ENCODE data around the gene ZSCAN22. TPM values are rescaled to one million over a fixed set of nuclear protein-coding genes. Genes with fewer than 3 reads are reported as not detected.

ZSCAN22 gene
- 1 to 10 TPM; 3.0 to 4.3 (median 3.6) TPM for total RNA-seq

DNA sequence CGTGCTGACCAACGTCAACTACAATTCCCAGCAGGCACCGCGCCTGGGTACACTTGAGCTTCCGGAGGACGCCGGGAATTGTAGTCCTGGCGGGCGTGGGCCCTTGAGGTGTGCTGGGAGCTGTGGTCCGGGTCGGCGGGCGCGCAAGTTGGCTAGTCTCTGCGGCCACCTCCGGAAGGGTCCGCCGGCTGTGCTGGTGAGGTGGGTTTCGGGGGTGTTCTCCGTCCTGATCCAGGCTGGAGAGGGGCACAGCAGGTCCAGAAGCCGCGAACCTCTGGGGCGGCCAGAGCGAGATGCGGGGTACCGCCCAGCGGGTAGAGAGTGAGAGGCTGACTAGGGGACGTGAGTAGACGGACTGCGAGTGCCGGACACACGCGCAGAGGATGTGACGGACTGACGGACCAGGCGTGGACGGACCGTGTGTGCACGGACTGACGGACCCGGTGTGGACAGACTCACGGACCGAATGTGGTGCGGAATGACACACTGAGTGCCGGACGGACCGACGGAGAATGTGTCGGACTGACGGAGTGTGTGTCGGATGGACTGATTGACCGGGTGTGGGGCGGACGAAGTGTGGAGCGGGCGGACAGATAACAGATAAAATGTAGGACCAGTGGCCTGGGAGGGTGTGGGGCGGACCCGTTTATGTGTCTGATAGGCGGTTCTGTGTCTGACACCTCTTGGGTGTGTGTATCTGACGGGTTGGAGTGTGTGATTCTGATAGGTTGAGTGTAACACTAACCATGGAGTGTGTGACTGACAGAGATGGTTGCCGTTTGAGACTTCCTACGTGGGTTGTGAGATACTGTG is at the start of gene ZSCAN22:
ZSCAN22 (plus strand) TSS at position 81 of the 813 bp plus-strand sequence. CDS start 7,809 bp downstream, outside the sequence.
- peak; percentile 88 to 90 for ATAC-seq

DNA sequence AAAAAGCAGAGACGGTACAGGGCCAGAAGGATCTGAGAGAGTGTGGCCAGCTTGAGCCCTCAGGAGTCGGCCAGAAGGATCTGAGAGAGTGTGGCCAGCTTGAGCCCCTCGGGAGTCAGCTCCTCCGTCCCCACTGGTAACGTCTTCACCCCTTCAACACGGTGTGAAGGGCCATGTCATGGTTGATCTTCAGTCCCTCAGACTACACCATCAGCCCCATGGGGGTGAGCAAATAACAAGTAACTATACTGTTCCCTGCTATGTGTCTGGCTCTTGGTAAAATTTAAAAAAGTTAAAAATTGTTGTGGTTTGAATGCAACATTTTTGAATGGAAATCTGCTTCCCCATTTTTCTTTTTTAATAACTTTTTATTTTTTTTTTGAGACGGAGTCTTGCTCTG is 49.6 kb upstream of the ZSCAN22 start:
- Mint-ChIP-seq H3K4me3 (peak overlapping the region; percentile 94), H3K4me1 (ENCODE audit: low read depth) (peaks cover 43% of the 10 kb centered on the region), H3K36me3 (ENCODE audit: insufficient read depth) (peaks cover 23% of the 10 kb centered on the region), H3K9me3 (peaks cover 11% of the 10 kb centered on the region), H3K27me3 (ENCODE audit: low read depth) (no peaks in the 10 kb centered on the region)
- ATAC-seq (no peak), DNase-seq (no peak)

More for the DNA sequence above, at the start of gene ZSCAN22:
- H3K4me3 Mint-ChIP-seq, result no peak within 1 kb of the TSS
- DNase-seq, result peak; percentile 81
- H3K36me3 Mint-ChIP-seq (ENCODE audit: insufficient read depth), result peaks cover 4% of the 10 kb centered on the region
- H3K9me3 Mint-ChIP-seq, result no peaks in the 10 kb centered on the region
- H3K4me1 Mint-ChIP-seq (ENCODE audit: low read depth), result peaks cover 1% of the 10 kb centered on the region
- H3K27me3 Mint-ChIP-seq (ENCODE audit: low read depth), result no peaks in the 10 kb centered on the region

DNA sequence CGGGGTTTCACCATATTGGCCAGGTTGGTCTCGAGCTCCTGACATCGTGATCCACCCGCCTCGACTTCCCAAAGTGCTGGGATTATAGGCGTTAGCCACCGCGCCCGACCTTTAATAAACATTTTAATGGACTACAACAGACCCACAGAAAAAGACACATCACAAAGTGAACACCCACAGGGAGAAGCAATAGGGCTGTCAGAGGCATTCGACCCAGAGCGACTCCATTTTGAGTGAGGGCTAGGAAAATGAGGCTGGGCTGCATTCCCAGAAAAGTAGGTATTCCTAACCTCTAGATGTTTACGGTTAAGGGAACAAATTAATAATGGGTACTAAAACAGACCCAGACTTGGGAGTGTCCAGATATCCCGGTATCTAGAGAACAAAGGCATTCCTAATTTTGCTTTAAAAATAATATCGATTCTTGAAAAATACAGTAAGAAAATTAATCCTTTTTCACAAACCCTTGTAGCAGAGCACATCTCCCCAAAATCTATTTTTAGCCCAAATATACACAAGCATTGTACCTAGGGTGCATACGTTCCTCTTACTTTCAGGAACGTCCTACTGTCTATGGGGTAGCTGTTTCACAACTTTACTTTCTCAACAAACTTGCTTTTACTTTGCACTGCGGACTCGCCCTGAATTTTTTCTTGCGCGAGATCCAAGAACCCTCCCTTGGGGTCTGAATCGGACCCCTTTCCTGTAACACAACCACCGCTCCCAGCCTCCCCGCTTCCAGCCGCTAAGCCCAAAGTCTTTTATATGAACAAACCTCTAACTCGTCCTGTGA is 48.9 kb upstream of the ZSCAN22 start:
- H3K27me3 Mint-ChIP-seq (ENCODE audit: low read depth), result no peaks in the 10 kb centered on the region
- ATAC-seq, result peak in 1 of 2 donors; percentile 1
- peak overlapping the region; percentile 94 for H3K4me3 Mint-ChIP-seq
- no peak for DNase-seq
- H3K9me3 Mint-ChIP-seq, result peaks cover 11% of the 10 kb centered on the region
- peaks cover 25% of the 10 kb centered on the region for H3K36me3 Mint-ChIP-seq (ENCODE audit: insufficient read depth)
- H3K4me1 Mint-ChIP-seq (ENCODE audit: low read depth), result peaks cover 44% of the 10 kb centered on the region

DNA sequence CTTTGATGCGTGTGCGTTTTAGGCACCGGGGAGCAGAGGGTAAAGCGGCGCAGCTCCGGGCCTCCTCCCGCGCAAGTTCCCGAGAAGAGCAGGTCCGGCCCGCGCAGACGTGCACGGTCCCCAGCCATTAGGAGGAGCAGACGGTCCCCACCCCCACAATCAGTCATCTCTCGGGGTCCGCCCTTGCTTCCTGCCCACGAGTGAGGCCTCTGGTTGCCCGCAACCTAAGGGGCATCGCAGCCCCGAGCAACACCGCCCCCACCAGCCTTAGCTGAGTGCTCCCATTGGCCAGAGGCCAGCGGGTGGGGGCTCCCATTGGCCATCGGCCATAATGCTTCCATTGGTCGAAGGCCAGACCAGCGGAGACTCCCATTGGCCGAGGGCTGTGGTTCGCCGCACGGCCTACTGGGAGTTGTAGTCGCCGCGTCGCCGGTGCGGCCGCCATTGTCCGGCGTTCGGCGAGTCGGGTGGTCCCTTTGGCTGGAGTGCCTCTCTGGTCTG is 48.2 kb upstream of the ZSCAN22 start, which contains the start of gene ZNF8:
ZNF8 (plus strand) TSS at position 415 of the 501 bp plus-strand sequence. CDS start 127 bp downstream, outside the sequence.
- no peaks in the 10 kb centered on the region for H3K27me3 Mint-ChIP-seq (ENCODE audit: low read depth)
- H3K4me1 Mint-ChIP-seq (ENCODE audit: low read depth), result peaks cover 44% of the 10 kb centered on the region
- H3K4me3 Mint-ChIP-seq, result peak within 1 kb of the TSS; percentile 94
- DNase-seq (peak; percentile 98), ATAC-seq (peak; percentile 98)
- peaks cover 25% of the 10 kb centered on the region for H3K36me3 Mint-ChIP-seq (ENCODE audit: insufficient read depth)
- peaks cover 11% of the 10 kb centered on the region for H3K9me3 Mint-ChIP-seq

DNA sequence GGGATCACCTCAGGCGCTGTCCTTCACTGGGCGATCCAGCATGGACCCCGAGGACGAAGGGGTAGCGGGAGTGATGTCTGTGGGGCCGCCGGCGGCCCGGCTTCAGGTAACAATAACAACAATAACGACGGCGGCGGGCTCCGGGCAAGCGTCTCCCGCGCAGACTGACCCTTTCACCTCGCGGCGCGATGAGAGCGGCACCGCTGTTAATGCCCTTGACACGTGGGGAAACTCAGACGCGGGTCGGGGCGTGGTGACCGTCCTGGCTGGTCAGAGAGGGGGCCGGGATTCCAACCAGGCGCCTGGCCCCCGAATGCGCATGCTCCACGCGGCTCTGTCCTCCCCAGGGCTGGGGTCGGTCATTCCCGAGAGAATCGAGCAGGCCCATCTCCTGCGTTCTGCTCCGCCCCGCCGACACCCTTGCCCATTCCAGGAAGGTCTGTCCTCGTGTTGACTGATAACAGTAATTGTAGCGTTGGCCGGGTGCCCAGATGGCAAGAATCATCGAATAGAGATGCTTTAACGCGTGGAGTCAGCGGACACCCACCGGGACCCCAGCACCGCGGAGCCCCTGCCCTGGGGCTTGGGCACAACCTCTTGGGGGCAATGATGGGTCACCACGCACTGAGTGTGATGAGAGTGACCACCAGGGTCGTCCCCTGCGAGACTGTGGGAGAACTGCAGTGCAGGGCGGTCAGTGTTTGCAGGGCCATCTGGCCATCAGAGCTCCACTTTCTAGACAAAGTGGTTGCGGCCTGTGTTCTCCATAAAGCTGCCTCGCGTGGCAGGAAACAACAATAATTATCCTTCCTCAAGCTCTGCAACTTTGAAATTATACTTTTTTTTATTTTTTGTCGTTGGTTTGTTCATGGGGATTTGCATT is 47.5 kb upstream of the ZSCAN22 start:
- Mint-ChIP-seq H3K4me1 (ENCODE audit: low read depth) (peaks cover 44% of the 10 kb centered on the region), H3K4me3 (peak overlapping the region; percentile 94), H3K36me3 (ENCODE audit: insufficient read depth) (peaks cover 22% of the 10 kb centered on the region), H3K9me3 (peaks cover 8% of the 10 kb centered on the region), H3K27me3 (ENCODE audit: low read depth) (no peaks in the 10 kb centered on the region)
- ATAC-seq (peak; percentile 13 to 16), DNase-seq (peak; percentile 18)

DNA sequence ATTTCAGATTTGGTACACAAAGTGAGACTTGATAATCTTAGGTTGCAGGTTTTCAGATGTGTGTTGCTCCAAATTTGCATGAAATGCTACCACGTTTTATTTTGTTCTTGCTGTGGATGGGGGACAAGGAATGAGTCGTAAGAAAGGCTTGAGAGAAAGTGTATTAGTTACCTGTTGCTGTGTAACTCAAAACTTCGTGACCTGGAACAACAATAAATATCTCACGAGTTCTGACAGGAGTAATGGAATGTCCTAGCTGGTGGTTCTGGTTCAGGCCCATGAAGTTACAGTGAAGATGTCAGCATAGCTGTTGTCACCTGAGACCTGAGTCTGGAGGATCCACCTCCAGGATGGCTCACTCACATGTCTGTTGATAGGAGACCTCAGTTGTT is 46.9 kb upstream of the ZSCAN22 start:
- peaks cover 19% of the 10 kb centered on the region for H3K36me3 Mint-ChIP-seq (ENCODE audit: insufficient read depth)
- peak overlapping the region; percentile 94 for H3K4me3 Mint-ChIP-seq
- DNase-seq, result no peak
- H3K9me3 Mint-ChIP-seq, result peaks cover 3% of the 10 kb centered on the region
- ATAC-seq, result no peak
- peaks cover 44% of the 10 kb centered on the region for H3K4me1 Mint-ChIP-seq (ENCODE audit: low read depth)
- H3K27me3 Mint-ChIP-seq (ENCODE audit: low read depth), result no peaks in the 10 kb centered on the region

DNA sequence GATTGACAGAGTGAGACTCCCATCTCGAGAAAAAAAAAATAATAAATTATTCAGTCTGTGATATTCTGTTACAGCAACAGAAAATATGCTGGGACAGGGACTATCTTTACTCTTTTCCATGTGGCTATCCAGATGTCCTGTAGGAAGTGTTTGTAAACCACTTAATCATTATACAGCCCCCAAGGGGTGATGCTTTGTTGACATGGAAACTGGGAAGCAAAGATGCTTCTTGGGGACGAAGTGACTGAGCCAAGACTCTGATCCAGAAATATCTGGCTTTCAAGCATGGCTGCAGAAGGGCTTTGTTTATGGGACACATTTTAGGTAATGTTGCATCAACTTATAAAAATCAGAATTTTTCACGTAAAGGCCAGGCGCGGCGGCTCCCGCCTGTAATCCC is 42.6 kb upstream of the ZSCAN22 start:
- Mint-ChIP-seq H3K4me3 (no peak overlapping the region), H3K36me3 (ENCODE audit: insufficient read depth) (peaks cover 36% of the 10 kb centered on the region), H3K4me1 (ENCODE audit: low read depth) (peaks cover 29% of the 10 kb centered on the region), H3K27me3 (ENCODE audit: low read depth) (no peaks in the 10 kb centered on the region), H3K9me3 (no peaks in the 10 kb centered on the region)
- DNase-seq (no peak), ATAC-seq (no peak)

DNA sequence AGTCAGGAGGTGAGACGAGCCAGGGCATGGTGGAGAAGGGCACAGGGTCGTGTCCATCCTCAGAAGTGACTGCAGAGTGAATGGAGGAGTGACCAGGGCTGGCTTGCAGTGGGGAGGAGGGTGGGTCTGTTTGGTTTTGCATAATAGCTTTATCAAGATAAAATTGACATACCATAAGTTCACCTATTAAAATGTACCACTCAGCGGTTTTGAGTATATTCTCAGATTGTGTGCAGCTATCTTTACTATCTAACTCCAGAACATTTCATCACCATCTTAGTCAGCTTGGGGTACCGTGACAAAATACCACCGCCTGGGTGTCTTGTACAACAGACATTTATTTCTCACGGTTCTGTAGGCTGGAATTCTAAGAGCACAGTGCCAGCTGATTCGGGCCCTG is 34.9 kb upstream of the ZSCAN22 start:
- Mint-ChIP-seq H3K36me3 (ENCODE audit: insufficient read depth) (peaks cover 65% of the 10 kb centered on the region), H3K4me1 (ENCODE audit: low read depth) (no peaks in the 10 kb centered on the region)

DNA sequence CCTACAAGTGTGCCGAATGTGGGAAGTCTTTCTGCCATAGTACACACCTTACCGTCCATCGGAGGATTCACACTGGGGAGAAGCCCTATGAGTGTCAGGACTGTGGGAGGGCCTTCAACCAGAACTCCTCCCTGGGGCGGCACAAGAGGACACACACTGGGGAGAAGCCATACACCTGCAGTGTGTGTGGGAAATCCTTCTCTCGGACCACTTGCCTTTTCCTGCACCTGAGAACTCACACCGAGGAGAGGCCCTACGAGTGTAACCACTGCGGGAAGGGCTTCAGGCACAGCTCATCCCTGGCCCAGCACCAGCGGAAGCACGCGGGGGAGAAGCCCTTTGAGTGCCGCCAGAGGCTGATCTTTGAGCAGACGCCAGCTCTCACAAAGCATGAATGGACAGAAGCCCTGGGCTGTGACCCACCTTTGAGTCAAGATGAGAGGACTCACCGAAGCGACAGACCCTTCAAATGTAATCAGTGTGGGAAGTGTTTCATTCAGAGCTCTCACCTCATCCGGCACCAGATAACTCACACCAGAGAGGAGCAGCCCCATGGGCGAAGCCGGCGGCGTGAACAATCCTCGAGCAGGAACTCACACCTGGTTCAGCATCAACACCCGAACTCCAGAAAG is 31.9 kb upstream of the ZSCAN22 start:
- no peak overlapping the region for H3K4me3 Mint-ChIP-seq

More for the DNA sequence above, 34.9 kb upstream of the ZSCAN22 start:
- peaks cover 28% of the 10 kb centered on the region for H3K9me3 Mint-ChIP-seq
- ATAC-seq (no peak), DNase-seq (no peak)
- H3K4me3 Mint-ChIP-seq, result no peak overlapping the region
- H3K27me3 Mint-ChIP-seq (ENCODE audit: low read depth), result no peaks in the 10 kb centered on the region

DNA sequence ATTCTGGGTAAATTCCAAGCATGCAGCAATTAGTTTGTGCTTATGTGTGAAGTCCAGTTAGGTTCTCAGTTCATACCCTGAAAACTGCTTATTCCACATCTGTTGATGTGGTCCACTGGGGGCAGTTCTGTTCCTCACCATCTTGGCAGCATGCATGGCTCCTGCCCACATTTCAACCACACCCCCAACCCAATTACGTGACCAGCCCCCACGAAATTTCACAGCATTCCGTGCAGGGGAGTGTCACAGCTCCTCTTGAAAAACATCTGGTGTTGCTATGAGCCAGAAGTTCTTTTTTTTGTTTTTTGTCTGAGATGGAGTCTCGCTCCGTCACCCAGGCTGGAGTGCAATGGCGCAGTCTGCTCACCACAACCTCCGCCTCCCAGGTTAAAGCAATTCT is 30.7 kb upstream of the ZSCAN22 start:
- ATAC-seq (no peak), DNase-seq (no peak)
- Mint-ChIP-seq H3K36me3 (ENCODE audit: insufficient read depth) (peaks cover 62% of the 10 kb centered on the region), H3K9me3 (peaks cover 27% of the 10 kb centered on the region), H3K4me1 (ENCODE audit: low read depth) (no peaks in the 10 kb centered on the region), H3K27me3 (ENCODE audit: low read depth) (no peaks in the 10 kb centered on the region), H3K4me3 (no peak overlapping the region)

More for the DNA sequence above, 31.9 kb upstream of the ZSCAN22 start:
- no peaks in the 10 kb centered on the region for H3K27me3 Mint-ChIP-seq (ENCODE audit: low read depth)
- no peak for DNase-seq
- no peak for ATAC-seq
- peaks cover 28% of the 10 kb centered on the region for H3K9me3 Mint-ChIP-seq
- peaks cover 59% of the 10 kb centered on the region for H3K36me3 Mint-ChIP-seq (ENCODE audit: insufficient read depth)
- no peaks in the 10 kb centered on the region for H3K4me1 Mint-ChIP-seq (ENCODE audit: low read depth)

DNA sequence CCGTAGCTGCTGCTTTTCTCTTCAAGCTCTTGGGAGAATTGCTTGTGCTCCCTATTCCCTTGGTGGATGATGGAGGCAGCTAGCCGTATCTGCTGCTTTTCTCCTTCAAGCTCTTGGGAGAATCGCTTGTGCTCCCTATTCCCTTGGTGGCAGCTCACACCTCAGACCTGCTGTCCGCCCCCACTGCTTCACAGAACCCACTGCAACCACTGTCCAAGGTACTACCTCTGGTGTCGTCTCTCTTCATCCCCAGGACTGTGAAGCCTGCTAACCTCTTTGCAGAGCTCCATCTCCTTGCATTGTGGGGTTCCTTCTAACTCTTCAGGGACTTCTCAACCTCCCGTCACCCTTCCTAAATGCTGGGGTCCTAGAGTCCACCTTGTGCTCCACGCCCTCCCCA is 26.2 kb upstream of the ZSCAN22 start:
- H3K27me3 Mint-ChIP-seq (ENCODE audit: low read depth), result no peaks in the 10 kb centered on the region
- H3K4me1 Mint-ChIP-seq (ENCODE audit: low read depth), result peaks cover 14% of the 10 kb centered on the region
- H3K36me3 Mint-ChIP-seq (ENCODE audit: insufficient read depth), result peaks cover 27% of the 10 kb centered on the region
- no peaks in the 10 kb centered on the region for H3K9me3 Mint-ChIP-seq
- DNase-seq (no peak), ATAC-seq (no peak)
- H3K4me3 Mint-ChIP-seq, result no peak overlapping the region

DNA sequence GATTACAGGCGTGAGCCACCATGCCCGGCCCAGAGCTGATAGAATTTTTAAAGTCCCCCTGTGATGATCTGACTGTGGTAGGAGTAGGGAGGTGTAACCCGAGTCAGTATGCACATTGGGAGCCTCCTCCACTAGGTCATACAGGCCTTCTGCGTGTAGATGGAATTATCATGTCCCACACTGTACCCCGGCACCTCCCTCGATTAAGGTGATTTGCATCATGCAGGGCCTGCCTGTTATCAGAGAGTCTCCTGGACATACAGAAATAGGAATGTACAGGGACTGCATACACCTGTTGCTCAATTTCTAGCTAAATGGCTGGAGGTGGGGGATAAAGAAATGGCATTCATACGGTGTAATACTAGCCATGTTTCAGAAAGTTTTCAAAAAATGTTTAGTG is 22.5 kb upstream of the ZSCAN22 start:
- Mint-ChIP-seq H3K4me3 (peak overlapping the region; percentile 98), H3K36me3 (ENCODE audit: insufficient read depth) (peaks cover 40% of the 10 kb centered on the region), H3K4me1 (ENCODE audit: low read depth) (peaks cover 43% of the 10 kb centered on the region), H3K9me3 (no peaks in the 10 kb centered on the region), H3K27me3 (ENCODE audit: low read depth) (no peaks in the 10 kb centered on the region)
- ATAC-seq, result no peak
- DNase-seq, result no peak

DNA sequence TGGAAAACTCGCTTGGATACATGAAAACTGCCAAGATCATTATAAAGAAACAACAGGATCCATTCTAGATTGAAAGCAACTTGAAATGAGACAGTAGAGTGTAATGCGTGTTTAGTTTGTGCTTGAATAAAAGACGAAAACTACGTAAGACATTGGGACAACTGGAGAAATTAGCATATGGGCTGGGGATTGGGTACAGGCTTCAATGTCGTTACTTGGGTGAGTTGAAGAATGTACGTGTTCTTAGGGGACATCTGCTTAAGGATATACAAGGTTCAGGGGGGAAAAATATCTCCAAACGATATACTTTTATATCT is 22.1 kb upstream of the ZSCAN22 start:
- DNase-seq, result no peak
- no peaks in the 10 kb centered on the region for H3K9me3 Mint-ChIP-seq
- H3K4me3 Mint-ChIP-seq, result peak overlapping the region; percentile 98
- H3K27me3 Mint-ChIP-seq (ENCODE audit: low read depth), result no peaks in the 10 kb centered on the region
- ATAC-seq, result peak in 1 of 2 donors; percentile 3
- peaks cover 48% of the 10 kb centered on the region for H3K4me1 Mint-ChIP-seq (ENCODE audit: low read depth)
- H3K36me3 Mint-ChIP-seq (ENCODE audit: insufficient read depth), result peaks cover 42% of the 10 kb centered on the region
